A549 treated with RU486 at 1 μM for 4 hours (cell line): ENCODE results near the gene EPN1. TPM values are rescaled to one million over a fixed set of nuclear protein-coding genes. Genes with fewer than 3 reads are reported as not detected.

Experiments
- total RNA-seq: library from RNA; stranded (reverse); fragments of 200-300 nt; extraction: Qiagen RNA extraction; gene quantifications from 5 replicates; pipeline ENCODE4 v1.2.3, GENCODE V29; 2022; ENCODE audit warnings: low read depth

Gene EPN1
- 123 to 213 TPM (median 191 TPM) in 5 replicates for total RNA-seq

GRCh38 chr19:55674841-55675660 is at the start of gene EPN1:
Gene EPN1 (plus strand): TSS chr19:55675226. CDS start chr19:55678628, 3,402 bp downstream.

GRCh38 chr19:55640577-55641425 is 34.2 kb upstream of the EPN1 start, which contains the start of gene ZNF580:
Gene ZNF580 (plus strand): TSS chr19:55641002. CDS start chr19:55642509, 1,507 bp downstream.

GRCh38 chr19:55643003-55643886 is 31.8 kb upstream of the EPN1 start, which contains the start of gene ZNF581:
Gene ZNF581 (plus strand): TSS chr19:55643649. CDS start chr19:55644572, 923 bp downstream.

GRCh38 chr19:55647732-55648584 is 27.1 kb upstream of the EPN1 start, which contains the start of gene CCDC106:
Gene CCDC106 (plus strand): TSS chr19:55648212. CDS start chr19:55649047, 835 bp downstream.

GRCh38 chr19:55654868-55655647 is 20.0 kb upstream of the EPN1 start, which contains the start of gene U2AF2:
Gene U2AF2 (plus strand): TSS chr19:55655035. CDS start chr19:55655105, 70 bp downstream.

GRCh38 chr19:55738302-55738701 is 63.3 kb downstream of the EPN1 start, which contains the start of gene NLRP9:
Gene NLRP9 (minus strand): TSS chr19:55738402. CDS start chr19:55738374, 28 bp downstream.

GRCh38 chr19:55758797-55759196 is 83.8 kb downstream of the EPN1 start, which contains the start of gene RFPL4A:
Gene RFPL4A (plus strand): TSS chr19:55759097. CDS start chr19:55761801, 2,704 bp downstream.

Other genes starting within 250 kb of the EPN1 start
- 0.02 TPM in 1 of 5 replicates, not detected in the others for gene SHISA7, start 231.9 kb upstream of the EPN1 start, total RNA-seq
- 54.3 to 66.1 TPM (median 59.7 TPM) in 5 replicates for gene ISOC2, start 213.6 kb upstream of the EPN1 start, total RNA-seq
- gene C19orf85, start 210.5 kb upstream of the EPN1 start, total RNA-seq = not detected in 5 replicates
- gene ZNF628, start 198.6 kb upstream of the EPN1 start, total RNA-seq = 4.1 to 8.9 TPM (median 8.1 TPM) in 5 replicates
- 35.9 to 69.5 TPM (median 57.9 TPM) in 5 replicates for gene NAT14, start 190.0 kb upstream of the EPN1 start, total RNA-seq
- gene SSC5D, start 186.8 kb upstream of the EPN1 start, total RNA-seq = 0.54 to 1.2 TPM (median 0.95 TPM) in 5 replicates
- 1.4 to 2.7 TPM (median 2.3 TPM) in 5 replicates for gene SBK2, start 138.1 kb upstream of the EPN1 start, total RNA-seq
- 1.4 to 2.0 TPM (median 1.7 TPM) in 5 replicates for gene SBK3, start 129.7 kb upstream of the EPN1 start, total RNA-seq
- gene ZNF579, start 94.4 kb upstream of the EPN1 start, total RNA-seq = 17.5 to 33.5 TPM (median 31.6 TPM) in 5 replicates
- 22.4 to 26.6 TPM (median 25.4 TPM) in 5 replicates for gene FIZ1, start 75.7 kb upstream of the EPN1 start, total RNA-seq
- gene ZNF524, start 74.9 kb upstream of the EPN1 start, total RNA-seq = 12.9 to 20.5 TPM (median 17.4 TPM) in 5 replicates
- 7.3 to 16.1 TPM (median 12.2 TPM) in 5 replicates for gene ZNF865, start 69.6 kb upstream of the EPN1 start, total RNA-seq
- gene ZNF784, start 50.7 kb upstream of the EPN1 start, total RNA-seq = 4.6 to 6.7 TPM (median 6.5 TPM) in 5 replicates
- gene ZNF580, start 34.2 kb upstream of the EPN1 start, total RNA-seq = 29.8 to 60.8 TPM (median 53.2 TPM) in 5 replicates
- gene ZNF581, start 31.6 kb upstream of the EPN1 start, total RNA-seq = 35.3 to 52.1 TPM (median 49.6 TPM) in 5 replicates
- 15.2 to 19.9 TPM (median 19.1 TPM) in 5 replicates for gene CCDC106, start 27.0 kb upstream of the EPN1 start, total RNA-seq
- gene U2AF2, start 20.2 kb upstream of the EPN1 start, total RNA-seq = 265 to 295 TPM (median 292 TPM) in 5 replicates
- not detected in 5 replicates for gene NLRP9, start 63.2 kb downstream of the EPN1 start, total RNA-seq
- gene RFPL4A, start 83.9 kb downstream of the EPN1 start, total RNA-seq = 0.22 to 0.86 TPM (median 0.56 TPM) in 5 replicates
- gene RFPL4AL1, start 93.9 kb downstream of the EPN1 start, total RNA-seq = not detected in 5 replicates
- gene NLRP11, start 156.8 kb downstream of the EPN1 start, total RNA-seq = 0.06 TPM in 1 of 5 replicates, not detected in the others
- gene NLRP4, start 161.3 kb downstream of the EPN1 start, total RNA-seq = not detected in 5 replicates